ES-I3 (cell line): ENCODE results near the gene SH3PXD2A.

ENCODE experiments used
- H3K36me3 ChIP-seq: 2 replicates; pipeline ENCODE4 v1.6.1; 2013; ENCODE audit warnings: mild to moderate bottlenecking, low read length, control low read depth, moderate library complexity; ENCODE audit not compliant: insufficient read depth
- H3K4me1 ChIP-seq: 2 replicates; pipeline ENCODE4 v1.6.1; 2013; ENCODE audit warnings: mild to moderate bottlenecking, control low read depth, low read length; ENCODE audit not compliant: insufficient read depth
- H3K9ac ChIP-seq: 2 replicates; pipeline ENCODE4 v1.6.1; 2013; ENCODE audit warnings: low read depth, mild to moderate bottlenecking, low read length, moderate library complexity
- H3K9me3 ChIP-seq: 2 replicates; pipeline ENCODE4 v1.6.1; 2013; ENCODE audit warnings: mild to moderate bottlenecking, low read length, moderate library complexity; ENCODE audit not compliant: control insufficient read depth, insufficient read depth

SH3PXD2A gene

GRCh38 chr10:103685880-103686669 lies 169.3 kb downstream of the SH3PXD2A start:
- Histone ChIP-seq H3K9me3 (no peaks in the 10 kb centered on the region), H3K36me3 (no peaks in the 10 kb centered on the region), H3K4me1 (peaks cover 9% of the 10 kb centered on the region; the same call in 1 of the 2 replicates), H3K9ac (no peak overlapping the region)

- Histone ChIP-seq H3K36me3 (no peaks in the 10 kb centered on the region), H3K9ac (no peak overlapping the region), H3K4me1 (peaks cover 17% of the 10 kb centered on the region), H3K9me3 (no peaks in the 10 kb centered on the region)
Observed at GRCh38 chr10:103683851-103684250, 171.5 kb downstream of the SH3PXD2A start.

GRCh38 chr10:103682631-103683030 lies 172.7 kb downstream of the SH3PXD2A start:
- H3K36me3 ChIP-seq = no peaks in the 10 kb centered on the region
- no peak overlapping the region for H3K9ac ChIP-seq
- H3K4me1 ChIP-seq = peaks cover 22% of the 10 kb centered on the region
- no peaks in the 10 kb centered on the region for H3K9me3 ChIP-seq

GRCh38 chr10:103681617-103682399 lies 173.6 kb downstream of the SH3PXD2A start:
- H3K9ac ChIP-seq = no peak overlapping the region
- H3K9me3 ChIP-seq = no peaks in the 10 kb centered on the region
- H3K36me3 ChIP-seq = no peaks in the 10 kb centered on the region
- peaks cover 22% of the 10 kb centered on the region for H3K4me1 ChIP-seq

- Histone ChIP-seq H3K9ac (no peak overlapping the region), H3K9me3 (no peaks in the 10 kb centered on the region), H3K36me3 (no peaks in the 10 kb centered on the region), H3K4me1 (peaks cover 26% of the 10 kb centered on the region)
Observed at GRCh38 chr10:103680869-103681236, 174.5 kb downstream of the SH3PXD2A start.

GRCh38 chr10:103679096-103679790 lies 176.1 kb downstream of the SH3PXD2A start:
- peaks cover 25% of the 10 kb centered on the region for H3K4me1 ChIP-seq
- H3K9me3 ChIP-seq = no peaks in the 10 kb centered on the region
- no peaks in the 10 kb centered on the region for H3K36me3 ChIP-seq
- no peak overlapping the region for H3K9ac ChIP-seq

GRCh38 chr10:103678178-103678526 lies 177.2 kb downstream of the SH3PXD2A start:
- H3K4me1 ChIP-seq = peaks cover 25% of the 10 kb centered on the region
- H3K9ac ChIP-seq = no peak overlapping the region
- H3K36me3 ChIP-seq = no peaks in the 10 kb centered on the region
- H3K9me3 ChIP-seq = no peaks in the 10 kb centered on the region

- Histone ChIP-seq H3K9me3 (no peaks in the 10 kb centered on the region), H3K36me3 (no peaks in the 10 kb centered on the region), H3K4me1 (peaks cover 25% of the 10 kb centered on the region), H3K9ac (no peak overlapping the region)
Observed at GRCh38 chr10:103677486-103678177, 177.7 kb downstream of the SH3PXD2A start.

GRCh38 chr10:103676851-103677417 lies 178.4 kb downstream of the SH3PXD2A start:
- Histone ChIP-seq H3K9me3 (no peaks in the 10 kb centered on the region), H3K4me1 (peaks cover 25% of the 10 kb centered on the region), H3K9ac (no peak overlapping the region), H3K36me3 (no peaks in the 10 kb centered on the region)

GRCh38 chr10:103676058-103676785 lies 179.2 kb downstream of the SH3PXD2A start:
- Histone ChIP-seq H3K36me3 (no peaks in the 10 kb centered on the region), H3K9me3 (no peaks in the 10 kb centered on the region), H3K4me1 (peaks cover 25% of the 10 kb centered on the region), H3K9ac (no peak overlapping the region)

- H3K4me1 ChIP-seq = peaks cover 21% of the 10 kb centered on the region
- no peaks in the 10 kb centered on the region for H3K36me3 ChIP-seq
- H3K9me3 ChIP-seq = no peaks in the 10 kb centered on the region
- no peak overlapping the region for H3K9ac ChIP-seq
Observed at GRCh38 chr10:103673606-103674005, 181.8 kb downstream of the SH3PXD2A start.

GRCh38 chr10:103672345-103672744 lies 183.0 kb downstream of the SH3PXD2A start:
- no peaks in the 10 kb centered on the region for H3K36me3 ChIP-seq
- H3K9me3 ChIP-seq = no peaks in the 10 kb centered on the region
- H3K9ac ChIP-seq = no peak overlapping the region
- peaks cover 24% of the 10 kb centered on the region; the same call in 1 of the 2 replicates for H3K4me1 ChIP-seq

GRCh38 chr10:103671126-103671895 lies 184.1 kb downstream of the SH3PXD2A start:
- no peaks in the 10 kb centered on the region for H3K9me3 ChIP-seq
- no peak overlapping the region for H3K9ac ChIP-seq
- no peaks in the 10 kb centered on the region for H3K36me3 ChIP-seq
- H3K4me1 ChIP-seq = peaks cover 24% of the 10 kb centered on the region; the same call in 1 of the 2 replicates
